Measurements from ENCODE around the gene R3HDM1. TPM values are rescaled to one million over a fixed set of nuclear protein-coding genes. Genes with fewer than 3 reads are reported as not detected.

Gene R3HDM1
- total and polyA plus RNA-seq, 4 donors: 5.4 to 27.8 (median 13.2) TPM

GRCh38 chr2:135641156-135642068, 110.1 kb downstream of the R3HDM1 start:
- DNase-seq (no peak), ATAC-seq (ENCODE audit: insufficient read depth, low FRiP score) (no peak)
- H3K27me3 ChIP-seq (ENCODE audit: control insufficient read depth in 3 of 3, insufficient read depth in 3 of 3, low read length in 2 of 3): no peaks in the 10 kb centered on the region
- TF ChIP-seq CTCF (IDR thresholded peaks at IDR 0.05; ENCODE audit: control extremely low read depth, extremely low read depth): no peak
- no peaks in the 10 kb centered on the region for H3K4me1 ChIP-seq (ENCODE audit: control insufficient read depth in 5 of 5, insufficient read depth in 5 of 5, low read length in 5 of 5)
- H3K27ac ChIP-seq (ENCODE audit: low read depth in 1 of 2, low read length in 1 of 2): no peak overlapping the region
- peaks cover 0 to 21% (median 13%) of the 10 kb centered on the region in 4 donors for H3K36me3 ChIP-seq (ENCODE audit: control insufficient read depth in 4 of 4, insufficient read depth in 4 of 4, low read length in 4 of 4)
- no peaks in the 10 kb centered on the region for H3K9me3 ChIP-seq (ENCODE audit: control insufficient read depth in 4 of 4, insufficient read depth in 3 of 4, low read length in 3 of 4)
- 91 to 93% methylated on average over 7 of the region's 7 CpGs for WGBS, 2 donors
- no peak overlapping the region for H3K9ac ChIP-seq (ENCODE audit: insufficient read depth in 1 of 2, low read length in 2 of 2)
- no peak overlapping the region for H3K4me3 ChIP-seq

DNA sequence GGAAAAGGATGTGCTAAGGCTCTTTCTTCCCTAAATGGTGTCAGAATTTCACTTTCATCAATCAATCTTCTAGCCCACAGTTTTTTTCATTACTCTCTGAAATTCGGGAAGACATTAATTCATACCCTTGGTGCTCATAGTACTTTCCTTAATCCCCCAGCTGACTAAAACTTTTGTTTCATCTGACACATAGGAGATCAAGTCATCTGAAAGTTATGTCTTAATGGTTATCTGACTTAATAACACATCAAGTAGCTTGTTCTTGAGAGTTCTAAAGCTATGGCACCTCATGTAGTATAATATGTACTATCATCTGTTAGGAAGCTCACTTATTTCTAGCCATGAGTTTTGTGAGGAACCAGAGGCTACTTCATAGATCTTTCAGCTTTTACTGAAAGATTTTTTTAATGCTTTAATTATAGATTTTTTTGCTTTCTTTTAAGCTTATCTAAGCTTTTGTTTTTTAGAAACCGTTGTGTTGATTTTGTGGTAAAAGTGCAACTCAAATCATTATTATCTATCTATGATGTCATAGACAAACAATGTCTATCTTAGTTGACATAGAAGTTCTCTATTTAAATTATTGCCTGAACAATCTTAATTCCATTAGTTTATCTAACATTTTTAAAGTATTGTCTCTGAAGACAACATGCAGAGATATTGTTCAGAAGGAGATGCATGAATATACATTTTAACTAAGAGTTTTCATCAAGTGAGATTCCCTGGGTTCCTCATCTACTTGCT, 116.7 kb downstream of the R3HDM1 start:
- Histone ChIP-seq H3K4me3 (no peak overlapping the region), H3K36me3 (ENCODE audit: control insufficient read depth in 4 of 4, insufficient read depth in 4 of 4, low read length in 4 of 4) (peaks cover 5 to 18% (median 12%) of the 10 kb centered on the region in 4 donors), H3K27ac (ENCODE audit: low read depth in 1 of 2, low read length in 1 of 2) (no peak overlapping the region), H3K27me3 (ENCODE audit: control insufficient read depth in 3 of 3, insufficient read depth in 3 of 3, low read length in 2 of 3) (no peaks in the 10 kb centered on the region), H3K4me1 (ENCODE audit: control insufficient read depth in 5 of 5, insufficient read depth in 5 of 5, low read length in 5 of 5) (peaks cover 0 to 2% (median 0%) of the 10 kb centered on the region in 5 donors), H3K9me3 (ENCODE audit: control insufficient read depth in 4 of 4, insufficient read depth in 3 of 4, low read length in 3 of 4) (no peaks in the 10 kb centered on the region), H3K9ac (ENCODE audit: insufficient read depth in 1 of 2, low read length in 2 of 2) (no peak overlapping the region)
- TF ChIP-seq CTCF (IDR thresholded peaks at IDR 0.05; ENCODE audit: control extremely low read depth, extremely low read depth): no peak
- ATAC-seq (ENCODE audit: insufficient read depth, low FRiP score) (no peak), DNase-seq (no peak)
- WGBS, 2 donors: 87 to 91% methylated on average over 2 of the region's 2 CpGs

DNA sequence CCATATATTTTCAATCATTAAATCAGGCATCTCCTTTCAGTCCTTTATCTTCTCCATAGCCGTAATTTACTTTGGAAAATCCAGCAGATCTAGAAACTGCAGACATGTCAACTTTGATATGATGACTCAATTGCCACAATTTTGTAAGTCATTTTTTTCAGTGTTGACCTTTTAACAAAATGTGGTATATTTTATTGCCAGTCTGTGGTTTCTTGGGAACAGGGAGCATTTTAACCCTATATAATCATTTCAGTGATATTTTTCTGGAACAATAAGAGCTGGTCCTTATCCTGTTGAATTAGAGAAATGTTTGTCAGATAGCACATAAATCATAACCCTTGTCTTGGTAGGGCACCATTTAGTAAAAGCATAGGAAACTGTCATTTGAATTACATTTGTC, 119.4 kb downstream of the R3HDM1 start:
- Histone ChIP-seq H3K36me3 (ENCODE audit: control insufficient read depth in 4 of 4, insufficient read depth in 4 of 4, low read length in 4 of 4) (peaks cover 5 to 16% (median 11%) of the 10 kb centered on the region in 4 donors), H3K27me3 (ENCODE audit: control insufficient read depth in 3 of 3, insufficient read depth in 3 of 3, low read length in 2 of 3) (no peaks in the 10 kb centered on the region), H3K9me3 (ENCODE audit: control insufficient read depth in 4 of 4, insufficient read depth in 3 of 4, low read length in 3 of 4) (no peaks in the 10 kb centered on the region), H3K4me3 (no peak overlapping the region), H3K27ac (ENCODE audit: low read depth in 1 of 2, low read length in 1 of 2) (no peak overlapping the region), H3K9ac (ENCODE audit: insufficient read depth in 1 of 2, low read length in 2 of 2) (no peak overlapping the region), H3K4me1 (ENCODE audit: control insufficient read depth in 5 of 5, insufficient read depth in 5 of 5, low read length in 5 of 5) (peaks cover 0 to 2% (median 0%) of the 10 kb centered on the region in 5 donors)
- no peak for TF ChIP-seq CTCF (IDR thresholded peaks at IDR 0.05; ENCODE audit: control extremely low read depth, extremely low read depth)
- ATAC-seq (ENCODE audit: insufficient read depth, low FRiP score) (no peak), DNase-seq (no peak)
- WGBS, 2 donors: 99 to 100% methylated on average over 1 of the region's 1 CpG
